ENCODE measurements around the gene MIF.

Gene MIF

DNA sequence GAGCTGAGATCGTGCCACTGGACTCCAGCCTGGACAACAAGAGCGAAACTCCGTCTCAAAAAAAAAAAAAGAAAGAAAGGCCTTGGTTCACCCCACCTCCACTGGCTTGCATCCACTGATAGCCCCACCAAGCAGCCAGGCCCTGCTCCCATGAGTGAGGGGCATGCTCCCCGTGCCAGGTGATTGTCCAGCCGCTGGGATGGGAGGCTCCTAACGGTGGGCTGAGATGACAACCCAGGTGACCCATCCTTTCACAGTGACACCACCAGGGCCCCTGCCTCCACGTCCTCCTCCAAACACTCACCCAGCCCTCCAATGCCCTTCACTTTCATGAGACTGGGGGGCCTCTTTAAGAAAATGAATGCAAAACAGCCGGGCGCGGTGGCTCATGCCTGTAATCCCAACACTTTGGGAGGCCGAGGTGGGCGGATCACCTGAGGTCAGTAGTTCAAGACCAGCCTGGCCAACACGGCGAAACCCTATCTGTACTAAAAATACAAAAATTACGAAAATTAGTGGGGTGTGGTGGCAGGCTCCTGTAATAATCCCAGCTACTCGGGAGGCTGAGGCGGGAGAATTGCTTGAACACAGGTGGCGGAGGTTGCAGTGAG, 46.8 kb upstream of the MIF start:
- no peak for TF ChIP-seq SIN3A (IDR thresholded peaks at IDR 0.05; ENCODE audit: borderline replicate concordance, insufficient read depth, low read length)
- TF ChIP-seq TAF1 (IDR thresholded peaks at IDR 0.05; ENCODE audit: borderline replicate concordance, insufficient read depth, low read length) = no peak
- no peak for TF ChIP-seq POLR2AphosphoS5 (IDR thresholded peaks at IDR 0.05; ENCODE audit: low read depth, low read length)

DNA sequence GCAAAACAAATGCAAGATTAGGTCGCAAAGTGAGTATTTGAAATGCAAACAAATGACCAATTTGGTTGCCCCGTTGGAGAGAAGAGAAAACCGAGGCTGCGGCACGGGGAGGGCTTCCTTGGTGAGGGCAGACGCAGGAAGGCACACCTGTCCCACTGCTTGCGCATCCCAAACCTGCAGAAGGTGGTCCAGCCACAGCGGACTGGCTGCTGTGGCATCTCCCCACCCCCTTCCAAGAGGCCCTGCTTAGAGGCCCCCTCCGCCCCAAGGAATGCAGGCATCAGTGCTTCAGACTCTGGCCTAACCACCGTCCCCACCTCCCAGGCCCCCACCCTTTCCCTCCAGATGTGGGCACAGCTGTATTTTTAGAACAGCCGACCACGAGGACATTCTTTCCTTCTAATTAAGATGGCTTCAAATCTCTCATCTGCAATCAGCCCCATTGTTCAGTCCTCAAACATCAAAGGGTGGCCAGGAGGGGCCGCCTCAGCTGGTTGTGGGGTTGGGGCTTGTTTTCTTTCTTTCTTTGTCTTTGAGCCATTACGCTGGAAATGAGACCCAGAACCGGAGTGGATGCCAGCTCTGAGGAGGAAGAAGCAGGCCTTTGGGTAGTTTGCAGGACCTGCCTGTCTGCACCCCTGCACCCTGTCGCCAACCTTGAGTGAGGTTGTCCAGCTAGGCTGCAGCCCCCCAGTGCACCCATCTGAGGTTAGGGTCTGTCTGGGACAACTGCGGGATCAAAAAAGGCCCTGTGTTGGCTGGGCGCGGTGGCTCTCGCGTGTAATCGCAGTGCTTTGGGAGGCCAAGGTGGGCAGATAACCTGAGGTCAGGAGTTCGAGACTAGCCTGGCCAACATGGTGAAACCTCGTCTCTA, 46.0 kb upstream of the MIF start:
- TF ChIP-seq TAF1 (IDR thresholded peaks at IDR 0.05; ENCODE audit: borderline replicate concordance, insufficient read depth, low read length) = no peak
- TF ChIP-seq SIN3A (IDR thresholded peaks at IDR 0.05; ENCODE audit: borderline replicate concordance, insufficient read depth, low read length) = no peak
- no peak for TF ChIP-seq FOXP2 (optimal IDR thresholded peaks at IDR 0.05; ENCODE audit: borderline replicate concordance, extremely low read depth, extremely low read length, insufficient read depth)
- no peak for TF ChIP-seq POLR2AphosphoS5 (IDR thresholded peaks at IDR 0.05; ENCODE audit: low read depth, low read length)
- TF ChIP-seq, protein P1, sequence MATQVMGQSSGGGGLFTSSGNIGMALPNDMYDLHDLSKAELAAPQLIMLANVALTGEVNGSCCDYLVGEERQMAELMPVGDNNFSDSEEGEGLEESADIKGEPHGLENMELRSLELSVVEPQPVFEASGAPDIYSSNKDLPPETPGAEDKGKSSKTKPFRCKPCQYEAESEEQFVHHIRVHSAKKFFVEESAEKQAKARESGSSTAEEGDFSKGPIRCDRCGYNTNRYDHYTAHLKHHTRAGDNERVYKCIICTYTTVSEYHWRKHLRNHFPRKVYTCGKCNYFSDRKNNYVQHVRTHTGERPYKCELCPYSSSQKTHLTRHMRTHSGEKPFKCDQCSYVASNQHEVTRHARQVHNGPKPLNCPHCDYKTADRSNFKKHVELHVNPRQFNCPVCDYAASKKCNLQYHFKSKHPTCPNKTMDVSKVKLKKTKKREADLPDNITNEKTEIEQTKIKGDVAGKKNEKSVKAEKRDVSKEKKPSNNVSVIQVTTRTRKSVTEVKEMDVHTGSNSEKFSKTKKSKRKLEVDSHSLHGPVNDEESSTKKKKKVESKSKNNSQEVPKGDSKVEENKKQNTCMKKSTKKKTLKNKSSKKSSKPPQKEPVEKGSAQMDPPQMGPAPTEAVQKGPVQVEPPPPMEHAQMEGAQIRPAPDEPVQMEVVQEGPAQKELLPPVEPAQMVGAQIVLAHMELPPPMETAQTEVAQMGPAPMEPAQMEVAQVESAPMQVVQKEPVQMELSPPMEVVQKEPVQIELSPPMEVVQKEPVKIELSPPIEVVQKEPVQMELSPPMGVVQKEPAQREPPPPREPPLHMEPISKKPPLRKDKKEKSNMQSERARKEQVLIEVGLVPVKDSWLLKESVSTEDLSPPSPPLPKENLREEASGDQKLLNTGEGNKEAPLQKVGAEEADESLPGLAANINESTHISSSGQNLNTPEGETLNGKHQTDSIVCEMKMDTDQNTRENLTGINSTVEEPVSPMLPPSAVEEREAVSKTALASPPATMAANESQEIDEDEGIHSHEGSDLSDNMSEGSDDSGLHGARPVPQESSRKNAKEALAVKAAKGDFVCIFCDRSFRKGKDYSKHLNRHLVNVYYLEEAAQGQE (IDR thresholded peaks at IDR 0.05; ENCODE audit: insufficient read depth in 1 of 2, low read depth in 2 of 2, low read length in 2 of 2) = no peak

DNA sequence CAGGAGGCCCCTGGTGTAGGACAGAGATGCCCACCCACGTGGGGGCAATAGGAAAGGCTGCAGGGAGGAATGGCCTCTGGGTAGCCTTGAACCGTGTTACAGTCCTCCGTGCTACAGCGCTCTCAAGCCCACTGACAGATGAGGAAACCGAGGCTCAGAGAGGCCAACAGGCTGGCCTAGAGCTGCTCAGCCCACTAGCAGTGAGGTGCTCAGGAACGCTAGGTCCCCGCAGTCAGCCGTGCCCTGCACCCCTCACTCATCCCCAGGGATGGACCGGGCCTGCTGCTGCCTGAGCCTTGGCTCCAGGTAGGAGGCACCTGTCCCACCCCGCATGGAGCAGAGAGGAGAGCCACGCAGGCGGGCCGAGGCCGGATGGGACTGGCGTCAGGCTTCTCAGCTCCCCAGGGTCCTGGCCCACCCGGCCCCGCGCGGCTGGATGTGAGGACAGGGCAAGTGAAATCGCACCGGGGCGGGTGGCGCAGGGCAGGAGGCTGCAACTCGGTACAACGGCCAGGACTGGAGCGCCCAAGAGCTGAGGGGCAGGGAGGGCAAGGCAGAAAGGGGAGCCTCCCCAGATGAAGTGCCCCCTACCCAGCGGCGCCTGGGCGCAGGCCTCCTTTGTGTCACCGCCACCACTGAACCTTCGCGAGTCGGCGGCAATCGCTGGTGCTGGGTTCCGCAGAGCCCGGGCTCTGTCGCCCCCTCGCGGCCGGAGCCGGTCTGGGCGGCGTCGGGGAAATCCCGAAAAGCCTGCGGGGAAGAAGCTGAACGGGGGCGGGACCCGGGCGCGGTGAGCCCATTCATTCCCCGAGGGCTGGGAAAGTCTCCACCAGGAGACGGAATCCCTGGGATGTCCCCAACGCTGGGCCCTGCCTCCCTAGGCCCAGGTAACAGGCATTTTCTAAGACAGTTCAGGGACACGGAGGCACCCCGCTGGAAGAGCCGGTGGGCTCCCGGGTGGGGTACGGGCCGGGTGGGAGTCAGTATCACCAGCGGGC, 44.9 kb upstream of the MIF start:
- TF ChIP-seq, protein P1 (IDR thresholded peaks at IDR 0.05; ENCODE audit: insufficient read depth in 1 of 2, low read depth in 2 of 2, low read length in 2 of 2) = no peak
- TF ChIP-seq FOXP2 (optimal IDR thresholded peaks at IDR 0.05; ENCODE audit: borderline replicate concordance, extremely low read depth, extremely low read length, insufficient read depth) = no peak
- no peak for TF ChIP-seq TAF1 (IDR thresholded peaks at IDR 0.05; ENCODE audit: borderline replicate concordance, insufficient read depth, low read length)
- TF ChIP-seq POLR2AphosphoS5 (IDR thresholded peaks at IDR 0.05; ENCODE audit: low read depth, low read length) = no peak
- no peak for TF ChIP-seq SIN3A (IDR thresholded peaks at IDR 0.05; ENCODE audit: borderline replicate concordance, insufficient read depth, low read length)

DNA sequence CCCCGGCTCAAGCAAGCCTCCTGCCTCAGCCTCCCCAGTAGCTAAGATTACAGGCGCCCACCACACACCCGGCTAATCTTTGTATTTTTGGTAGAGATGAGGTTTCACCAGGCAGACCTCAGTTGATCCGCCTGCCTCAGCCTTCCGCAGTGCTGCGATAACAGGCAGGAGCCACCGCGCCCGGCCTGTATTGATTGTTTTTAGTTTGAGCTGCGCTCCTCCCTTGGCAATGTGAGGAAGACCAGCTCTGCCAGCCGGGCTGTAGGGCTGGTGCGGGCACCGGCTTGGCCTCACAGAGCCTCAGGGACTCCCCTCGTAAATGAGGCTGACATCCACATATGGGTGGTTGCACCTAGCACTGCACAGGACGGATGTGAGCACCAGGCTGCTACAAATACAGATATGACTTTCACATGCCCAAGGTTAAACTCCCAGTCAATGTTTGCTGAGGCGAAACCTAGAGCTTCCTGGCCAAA, 44.0 kb upstream of the MIF start:
- TF ChIP-seq FOXP2 (optimal IDR thresholded peaks at IDR 0.05; ENCODE audit: borderline replicate concordance, extremely low read depth, extremely low read length, insufficient read depth) (no peak), POLR2AphosphoS5 (IDR thresholded peaks at IDR 0.05; ENCODE audit: low read depth, low read length) (no peak), TAF1 (IDR thresholded peaks at IDR 0.05; ENCODE audit: borderline replicate concordance, insufficient read depth, low read length) (no peak)
- TF ChIP-seq, protein P1 (IDR thresholded peaks at IDR 0.05; ENCODE audit: insufficient read depth in 1 of 2, low read depth in 2 of 2, low read length in 2 of 2) = no peak
